HuH-7 (cell line): Measurements from ENCODE around the gene NF2.
"Not testable (repeated sequence)": the region's sequence is repeated elsewhere in the genome, so short reads cannot be mapped to it uniquely, and the experiment has no call there.

Experiments
- DNase-seq: peaks from one replicate; pipeline ENCODE4 v3.0.0; 2011; ENCODE audit warnings: low spot score

The NF2 gene

GRCh38 chr22:29596408-29596807, 7.0 kb upstream of the NF2 start:
- DNase-seq = no peak

GRCh38 chr22:29597871-29598683, 5.4 kb upstream of the NF2 start:
- not testable (repeated sequence) for DNase-seq

GRCh38 chr22:29598684-29599020, 4.8 kb upstream of the NF2 start:
- DNase-seq = no peak

GRCh38 chr22:29604076-29604360, 585 bp downstream of the NF2 start:
- DNase-seq = no peak

- no peak for DNase-seq
Observed at GRCh38 chr22:29605527-29605850, 2.1 kb downstream of the NF2 start.

- no peak for DNase-seq
Observed at GRCh38 chr22:29606320-29606719, 2.9 kb downstream of the NF2 start.

GRCh38 chr22:29607426-29607825, 4.0 kb downstream of the NF2 start:
- DNase-seq = no peak

- DNase-seq = peak; percentile 81
Observed at GRCh38 chr22:29609139-29609538, 5.7 kb downstream of the NF2 start.

GRCh38 chr22:29610780-29611179, 7.3 kb downstream of the NF2 start:
- no peak for DNase-seq

- DNase-seq = no peak
Observed at GRCh38 chr22:29615705-29616327, 12.4 kb downstream of the NF2 start.

- DNase-seq = no peak
Observed at GRCh38 chr22:29617922-29618629, 14.6 kb downstream of the NF2 start.

- no peak for DNase-seq
Observed at GRCh38 chr22:29621761-29622526, 18.5 kb downstream of the NF2 start.

GRCh38 chr22:29623059-29623458, 19.6 kb downstream of the NF2 start:
- no peak for DNase-seq

- no peak for DNase-seq
Observed at GRCh38 chr22:29623553-29624169, 20.2 kb downstream of the NF2 start.

GRCh38 chr22:29625090-29625825, 21.8 kb downstream of the NF2 start:
- peak; percentile 70 for DNase-seq

- no peak for DNase-seq
Observed at GRCh38 chr22:29626497-29627195, 23.2 kb downstream of the NF2 start.

GRCh38 chr22:29627196-29627535, 23.7 kb downstream of the NF2 start:
- no peak for DNase-seq

- no peak for DNase-seq
Observed at GRCh38 chr22:29628996-29629902, 25.8 kb downstream of the NF2 start.

GRCh38 chr22:29629903-29630516, 26.6 kb downstream of the NF2 start:
- no peak for DNase-seq

GRCh38 chr22:29630987-29631386, 27.6 kb downstream of the NF2 start:
- no peak for DNase-seq
